ENCODE measurements around the gene RASAL3.
A peak's percentile ranks its signal among the peaks of the same experiment; 100 is the strongest.
"Not testable (repeated sequence)": the region's sequence is repeated elsewhere in the genome, so short reads cannot be mapped to it uniquely, and the experiment has no call there.

Gene RASAL3

DNA sequence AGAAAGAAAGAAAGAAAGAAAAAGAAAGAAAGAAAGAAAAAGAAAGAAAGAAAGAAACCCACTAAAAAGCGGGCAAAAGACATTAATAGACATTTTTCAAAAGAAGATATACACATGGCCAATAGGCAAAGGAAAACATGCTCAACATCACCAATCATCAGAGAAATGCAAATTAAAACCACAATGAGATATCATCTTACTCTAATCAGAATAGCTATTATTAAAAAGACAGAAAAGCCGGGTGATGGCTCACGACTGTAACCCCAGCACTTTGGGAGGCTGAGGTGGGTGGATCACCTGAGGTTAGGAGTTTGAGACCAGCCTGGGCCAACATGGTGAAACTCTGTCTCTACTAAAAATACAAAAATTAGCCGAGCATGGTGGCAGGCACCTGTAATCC lies 9.5 kb upstream of the RASAL3 start:
- not testable (repeated sequence) for DNase-seq (ENCODE audit: low read depth)

DNA sequence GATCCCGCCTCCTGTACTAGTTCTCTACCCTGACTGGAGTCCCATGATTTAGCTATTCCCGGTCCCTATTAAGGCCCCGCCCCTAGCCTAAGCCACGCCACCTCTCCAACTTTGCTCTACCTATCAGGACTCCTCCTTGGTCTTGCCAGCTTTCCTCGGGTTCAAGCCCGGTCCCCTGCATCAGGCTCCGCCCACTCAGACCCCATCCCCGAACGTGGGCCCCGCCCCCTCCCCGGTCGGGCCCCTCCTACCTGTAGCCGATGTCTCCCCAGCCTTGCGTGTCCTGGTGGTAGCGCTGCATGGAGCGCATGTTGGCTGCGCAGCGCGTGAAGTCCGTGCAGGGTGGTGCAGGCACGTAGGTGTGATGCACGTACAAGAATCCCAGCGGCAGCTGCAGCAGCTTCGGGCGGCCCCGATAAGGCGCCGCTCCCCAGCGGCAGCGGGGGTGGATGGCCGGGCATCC lies 7.3 kb upstream of the RASAL3 start:
- DNase-seq (ENCODE audit: low read depth): no peak

DNA sequence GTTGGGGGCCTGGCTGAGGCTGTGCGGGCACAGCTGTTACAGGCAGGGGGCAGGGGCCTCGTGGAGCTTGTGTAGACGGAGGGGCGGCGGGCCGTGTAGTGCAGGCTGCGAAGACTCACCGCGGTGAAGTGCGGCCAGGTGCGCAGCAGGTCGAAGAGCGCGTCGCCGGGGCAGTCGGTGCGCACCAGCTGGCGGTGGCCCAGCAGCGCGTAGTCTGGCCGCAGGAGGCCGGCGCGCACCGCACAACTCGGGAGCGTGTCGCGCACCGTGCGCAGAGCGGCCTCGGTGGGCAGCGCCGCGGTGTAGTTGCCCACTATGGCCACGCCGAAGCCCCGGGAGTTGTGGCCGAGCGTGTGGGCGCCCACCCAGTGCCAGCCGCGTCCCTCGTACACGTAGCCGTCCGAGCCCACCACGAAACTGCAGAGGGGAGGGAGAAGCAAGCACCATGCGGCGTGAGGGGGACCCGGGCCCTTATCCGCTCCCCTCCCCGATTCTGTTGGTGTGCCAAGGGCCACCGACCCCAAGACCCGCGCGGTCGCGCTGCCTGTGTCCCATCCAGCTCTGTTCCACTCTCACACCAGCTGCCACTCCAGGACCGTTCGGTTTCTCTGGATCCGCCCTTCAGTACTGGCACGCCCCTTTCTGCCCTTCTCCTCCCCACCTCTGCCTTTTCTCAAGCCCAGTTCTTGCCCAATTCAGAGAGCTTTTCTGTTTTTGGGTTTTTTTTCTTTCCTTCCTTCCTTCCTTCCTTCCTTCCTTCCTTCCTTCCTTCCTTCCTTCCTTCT lies 5.4 kb upstream of the RASAL3 start:
- DNase-seq (ENCODE audit: low read depth): no peak

DNA sequence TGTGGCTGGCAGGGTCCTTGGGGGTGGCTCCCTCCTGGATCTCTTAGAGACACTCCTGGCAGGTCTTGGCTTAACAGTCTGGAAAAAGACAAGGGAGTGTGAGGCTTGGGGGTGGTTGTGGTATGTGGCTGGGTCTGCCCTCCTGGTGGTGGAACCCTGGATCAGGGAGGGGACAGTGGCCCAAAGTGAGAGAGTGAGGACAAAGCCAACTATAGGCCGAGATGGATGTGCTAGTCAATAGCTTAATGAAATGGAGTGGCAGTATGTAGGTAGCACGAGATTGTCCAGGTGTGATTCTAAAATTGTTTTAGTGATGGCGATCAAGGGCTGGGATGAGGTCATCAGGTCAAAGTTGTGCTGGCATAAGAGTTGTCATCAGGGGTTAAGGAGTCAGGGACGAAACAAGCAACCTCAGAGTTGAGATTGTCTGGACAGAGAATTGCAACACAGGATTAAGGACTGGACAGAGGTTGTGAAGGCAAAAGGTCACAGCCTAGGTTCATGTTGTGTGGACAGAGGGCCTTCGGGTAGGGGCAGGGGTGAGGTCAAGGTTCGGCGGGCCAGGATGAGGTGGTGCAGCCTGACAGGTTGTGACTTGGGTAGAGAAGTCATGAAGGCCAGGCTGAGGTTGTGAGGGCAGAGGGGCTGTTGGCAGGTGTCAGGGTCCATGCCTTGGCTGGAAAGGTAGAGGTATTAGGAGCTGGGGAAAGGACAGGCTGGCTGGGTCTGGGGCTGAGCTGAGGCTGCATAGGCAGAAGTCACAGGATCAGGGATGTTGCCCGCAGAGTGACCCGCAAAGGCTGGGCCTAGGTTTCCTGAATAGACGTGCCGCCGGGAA lies 4.5 kb upstream of the RASAL3 start:
- DNase-seq (ENCODE audit: low read depth): no peak

DNA sequence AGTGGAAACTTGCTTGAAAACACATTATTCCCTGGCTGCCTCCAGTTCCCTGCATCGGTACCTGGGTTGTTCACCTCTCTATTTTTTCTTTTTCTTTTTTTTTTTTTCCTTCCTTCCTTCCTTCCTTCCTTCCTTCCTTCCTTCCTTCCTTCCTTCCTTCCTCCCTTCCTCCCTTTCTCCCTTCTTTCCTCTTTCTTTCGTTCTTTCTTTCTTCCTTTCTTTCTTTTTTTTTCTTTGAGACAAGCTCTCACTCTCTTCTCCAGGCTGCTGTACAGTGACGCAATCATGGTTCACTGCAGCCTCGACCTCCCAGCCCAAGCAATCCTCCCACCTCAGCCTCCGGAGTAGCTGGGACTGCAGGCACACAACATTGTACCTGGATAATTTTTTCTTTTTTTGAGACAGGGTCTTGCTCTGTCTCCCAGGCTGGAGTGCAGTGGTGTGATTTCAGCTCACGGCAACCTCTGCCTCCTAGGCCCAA lies 3.4 kb upstream of the RASAL3 start:
- DNase-seq (ENCODE audit: low read depth): no peak

DNA sequence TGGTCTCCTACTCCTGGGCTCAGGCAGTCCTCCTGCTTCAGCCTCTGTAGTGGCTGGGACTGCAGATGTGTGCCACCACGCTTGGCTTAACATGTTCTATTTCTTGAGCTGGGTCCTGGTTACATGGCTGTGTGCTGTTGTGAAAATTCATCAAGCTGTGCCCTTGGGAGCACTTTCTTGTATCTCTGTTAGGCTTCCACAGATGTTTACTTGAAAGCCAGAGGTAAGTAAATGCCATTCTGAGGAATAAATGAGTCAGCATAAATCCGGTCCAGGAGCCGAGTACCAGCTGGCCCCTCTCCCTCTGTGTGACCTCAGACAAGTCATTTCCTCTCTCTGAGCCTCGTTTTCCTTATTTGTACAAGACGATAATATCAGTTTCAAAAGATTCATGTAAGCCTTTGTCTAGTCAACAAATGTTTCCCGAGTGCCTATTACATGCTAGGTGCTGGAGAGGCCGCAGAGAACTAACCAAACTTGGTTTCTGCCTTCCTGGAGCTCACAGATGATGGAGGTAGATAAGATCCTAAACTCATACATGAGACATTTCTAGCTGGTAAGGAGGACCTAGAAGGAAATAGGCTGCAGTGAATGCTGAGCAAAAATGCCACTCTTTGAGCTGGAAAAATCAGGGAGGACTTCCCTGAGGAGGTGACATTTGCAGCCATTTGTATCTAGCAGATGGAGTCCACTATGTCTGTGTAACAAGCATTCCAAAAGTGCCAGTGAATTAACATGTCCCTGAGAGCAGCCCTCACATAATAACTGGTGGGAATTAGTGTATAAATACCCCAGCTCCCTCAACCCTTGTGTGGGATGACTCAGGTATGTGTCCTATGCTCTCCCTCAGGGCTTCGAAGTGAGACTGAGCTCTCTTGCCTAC lies 2.7 kb upstream of the RASAL3 start:
- no peak for DNase-seq (ENCODE audit: low read depth)

DNA sequence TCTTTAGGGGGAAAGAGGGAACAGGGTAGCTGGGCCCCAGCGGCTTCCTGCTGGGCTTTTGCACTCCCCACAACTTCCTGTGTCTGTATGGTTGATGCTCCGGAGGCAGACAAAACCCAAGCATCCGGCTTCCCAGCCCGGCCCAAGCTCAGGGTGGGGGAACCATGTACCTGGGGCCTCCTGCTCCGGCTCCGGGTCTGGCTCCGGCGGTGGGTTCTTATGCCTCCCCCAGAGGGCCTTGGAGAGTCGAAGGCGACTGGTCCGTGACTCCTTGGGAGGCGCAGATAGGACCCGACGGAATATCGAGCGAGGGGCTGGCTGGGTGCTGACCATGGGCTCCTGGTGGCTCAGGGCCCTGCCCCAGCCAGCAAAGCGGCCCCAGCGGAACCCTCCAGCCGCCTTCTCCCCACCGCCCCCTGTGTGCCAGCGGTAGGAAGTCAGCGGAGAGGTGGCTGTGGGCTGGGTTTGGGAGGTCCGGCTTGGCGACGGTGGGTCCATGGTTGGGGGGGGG lies 428 bp downstream of the RASAL3 start:
- no peak for DNase-seq (ENCODE audit: low read depth)

DNA sequence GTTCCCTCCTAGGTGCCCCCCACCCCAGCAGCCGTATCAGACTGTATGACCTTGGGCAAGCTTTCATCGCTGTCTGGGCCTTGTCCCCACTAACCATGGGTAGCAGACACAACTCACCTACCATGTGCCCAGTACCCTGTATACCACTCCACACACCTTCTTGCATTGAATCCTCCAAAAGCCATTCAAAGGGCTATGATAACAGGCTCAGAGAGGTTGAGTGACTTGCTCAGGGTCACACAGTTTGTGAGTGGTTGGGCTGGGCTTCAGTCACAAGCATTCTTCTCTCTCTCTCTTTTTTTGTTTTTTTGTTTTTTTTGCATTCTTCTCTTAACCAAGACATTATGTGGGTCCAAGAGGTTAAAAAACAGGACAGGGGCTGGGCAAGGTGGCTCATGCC lies 2.6 kb downstream of the RASAL3 start:
- DNase-seq (ENCODE audit: low read depth): no peak

DNA sequence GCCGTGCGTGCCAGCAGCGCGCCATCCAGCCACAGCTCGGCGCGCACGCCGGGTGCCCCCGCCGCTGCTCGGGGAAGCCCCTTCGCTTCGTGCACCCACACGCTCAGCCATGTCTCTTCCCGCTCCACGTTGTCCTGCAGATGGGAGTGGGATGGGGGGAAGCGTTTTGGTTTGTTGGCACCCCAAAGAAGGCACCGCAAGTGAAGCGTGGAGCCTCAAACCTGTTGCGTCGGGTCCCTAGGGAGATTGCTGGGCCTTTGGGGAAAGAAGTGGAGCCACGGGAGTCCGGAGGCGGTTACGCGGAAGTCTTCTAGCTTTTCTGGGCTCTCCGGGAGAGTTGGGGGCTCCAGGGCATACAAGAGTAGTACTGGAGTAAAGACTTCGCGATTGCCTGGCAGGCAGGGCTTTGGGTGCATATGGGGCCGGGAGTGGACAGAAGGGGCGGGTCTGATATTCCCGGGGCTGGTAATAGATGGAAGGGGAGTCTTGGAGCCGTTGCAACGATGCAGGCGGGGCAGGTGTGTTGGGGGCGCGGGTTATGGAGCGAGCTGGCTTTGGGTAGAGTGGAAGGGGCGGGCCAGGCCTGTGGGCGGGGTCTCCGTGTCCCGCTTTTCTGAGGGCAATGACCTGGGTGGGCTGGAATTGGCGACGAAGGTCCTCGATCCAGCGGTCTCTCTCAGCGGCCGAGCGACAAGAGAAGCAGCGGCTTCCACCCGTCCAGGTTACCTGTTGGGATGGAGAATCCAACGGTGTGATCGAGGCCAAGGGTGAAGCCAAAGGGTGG lies 6.5 kb downstream of the RASAL3 start:
- no peak for DNase-seq (ENCODE audit: low read depth)

DNA sequence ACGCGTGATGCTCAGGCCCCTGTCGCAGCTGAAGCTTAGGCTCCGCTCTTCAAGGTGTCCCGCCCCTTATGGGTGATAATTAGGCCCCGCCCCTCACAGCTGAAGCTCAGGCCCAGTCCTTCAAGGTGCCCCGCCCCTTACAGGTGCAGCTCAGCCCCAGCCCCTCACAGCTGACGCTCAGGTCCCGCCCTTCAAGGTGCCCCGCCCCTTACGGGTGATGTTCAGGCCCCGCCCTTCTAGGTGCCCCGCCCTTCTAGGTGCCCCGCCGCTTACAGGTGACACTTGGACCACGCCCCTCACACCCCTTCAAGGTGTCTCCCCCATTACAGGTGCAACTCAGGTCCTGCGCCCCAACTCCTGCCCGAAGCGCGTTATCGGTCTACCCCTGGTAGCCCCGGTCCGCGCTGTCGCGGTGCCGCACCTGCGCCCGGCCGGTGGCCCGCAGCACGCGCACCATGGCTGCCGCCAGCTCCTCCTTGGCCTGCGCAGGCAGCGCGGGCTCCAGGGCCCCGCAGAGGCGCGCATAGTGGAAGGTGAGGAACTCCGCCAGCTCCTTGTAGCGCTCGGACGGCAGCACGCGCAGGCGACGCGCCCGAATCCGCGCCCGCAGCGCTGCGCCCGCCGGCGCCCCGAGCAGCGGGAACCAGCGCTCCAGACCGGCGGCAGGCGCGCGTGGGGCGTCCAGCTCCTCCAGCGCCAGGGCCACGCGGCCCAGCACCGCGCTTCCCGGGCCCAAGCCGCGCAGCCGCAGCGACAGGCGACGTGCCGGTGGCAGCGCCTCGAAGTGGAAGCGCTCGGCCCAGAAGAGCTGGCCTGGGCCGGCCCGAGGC lies 7.3 kb downstream of the RASAL3 start:
- no peak for DNase-seq (ENCODE audit: low read depth)

DNA sequence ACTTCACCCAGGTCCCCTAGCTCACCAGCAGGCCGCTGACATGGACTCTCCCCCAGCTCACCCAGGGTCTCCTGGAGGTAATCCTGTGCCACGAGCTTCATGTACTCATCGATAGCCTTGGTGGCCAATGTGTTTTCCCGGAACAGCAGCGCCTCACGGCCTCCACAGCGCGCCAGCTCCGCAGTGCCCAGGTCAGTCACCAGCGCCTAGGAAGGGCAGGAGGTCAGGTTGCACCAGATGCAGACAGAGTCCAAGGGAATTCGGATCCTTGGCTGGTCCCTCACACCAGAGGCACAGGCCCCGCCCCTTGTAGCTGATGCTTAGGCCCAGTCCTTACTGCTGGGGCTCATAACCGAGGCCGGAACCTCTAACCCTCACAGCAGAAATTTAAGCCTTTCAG lies 7.9 kb downstream of the RASAL3 start:
- DNase-seq (ENCODE audit: low read depth): no peak

DNA sequence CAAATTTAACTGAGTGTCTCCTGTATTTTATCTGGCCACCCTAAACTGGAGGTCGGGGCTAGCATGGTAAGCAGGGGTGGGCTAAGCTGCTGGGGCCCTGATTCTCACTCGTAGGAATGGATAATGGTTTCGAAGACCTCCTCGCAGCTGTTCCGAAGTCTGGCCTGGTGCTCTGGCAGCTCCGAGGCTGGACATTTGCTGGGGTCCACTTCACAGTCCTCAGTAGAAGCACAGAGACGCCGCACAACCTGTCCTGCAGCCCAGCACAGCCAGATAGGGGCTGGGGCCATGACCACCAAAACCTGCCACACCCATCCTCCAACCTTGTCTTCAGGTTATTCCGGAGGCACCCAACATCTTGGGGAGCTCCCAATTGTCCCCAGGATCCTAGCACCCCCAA lies 8.3 kb downstream of the RASAL3 start:
- DNase-seq (ENCODE audit: low read depth): no peak

DNA sequence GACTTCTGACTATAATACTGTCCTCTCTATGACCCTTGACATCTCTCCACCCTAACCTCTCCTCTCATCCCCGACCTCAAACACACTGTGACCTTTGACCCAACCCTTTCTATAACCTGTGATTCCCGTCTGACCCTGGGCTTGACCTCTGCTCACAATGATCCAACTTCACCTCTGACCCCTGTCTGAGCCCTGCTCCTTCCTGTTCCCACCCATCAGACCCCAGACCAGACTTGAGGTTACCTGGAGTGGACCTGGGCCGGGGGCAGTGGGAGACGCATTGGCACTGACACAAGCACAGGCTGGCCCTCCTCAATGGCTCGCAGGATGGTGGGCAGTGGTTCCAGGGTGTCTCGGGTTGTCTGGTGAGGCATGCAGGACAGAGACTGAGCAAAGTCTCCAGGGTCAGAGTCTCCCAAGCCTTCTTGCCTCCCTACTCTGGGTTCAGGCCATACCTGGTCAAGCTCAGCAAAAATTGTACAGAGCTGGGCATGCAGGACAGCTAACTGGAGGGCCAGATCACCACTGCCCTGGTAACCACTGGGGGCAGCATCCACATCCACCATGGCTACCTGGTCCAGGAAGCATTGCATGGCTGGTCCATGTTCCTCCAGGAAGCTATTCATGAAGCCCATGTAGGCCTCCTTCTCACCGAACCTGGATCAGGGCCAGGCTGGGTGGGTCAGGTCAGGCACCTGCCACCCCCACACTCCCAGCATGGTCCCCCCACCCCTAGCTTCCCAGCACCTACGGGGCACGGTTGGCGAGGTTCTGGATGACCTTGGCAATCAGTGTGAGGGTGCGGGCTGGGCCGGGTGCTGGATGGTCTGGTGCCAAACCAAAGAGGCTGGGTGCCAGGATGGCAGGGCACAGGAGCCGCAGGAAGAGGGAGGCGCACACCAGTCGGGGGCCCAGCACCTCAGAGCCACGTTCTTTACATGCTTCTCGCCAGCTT lies 10.2 kb downstream of the RASAL3 start:
- no peak for DNase-seq (ENCODE audit: low read depth)

DNA sequence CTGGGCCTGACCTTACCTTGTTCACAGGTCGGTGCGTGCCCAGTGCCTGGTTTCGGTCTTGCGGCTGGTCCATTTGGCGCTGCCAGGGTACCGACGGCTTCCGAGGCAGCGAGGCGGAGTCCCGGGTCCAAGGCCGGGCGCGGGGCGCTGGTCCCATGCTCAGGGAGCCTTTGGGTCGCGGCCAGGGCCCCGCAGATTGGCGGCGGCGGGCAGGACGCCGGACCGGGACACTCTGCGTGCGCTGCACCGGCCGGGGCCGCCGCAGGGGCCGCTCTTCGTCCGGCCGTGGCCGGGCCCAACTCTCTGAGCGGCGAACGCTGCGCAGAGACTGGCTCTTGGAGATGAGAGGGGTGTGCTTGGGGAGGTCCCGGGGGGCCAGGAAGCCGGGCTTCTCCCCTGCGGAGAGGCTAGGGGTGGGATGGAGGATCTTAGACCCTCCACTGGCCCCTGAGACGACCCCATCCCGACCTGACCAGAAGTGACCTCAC lies 11.2 kb downstream of the RASAL3 start:
- no peak for DNase-seq (ENCODE audit: low read depth)

DNA sequence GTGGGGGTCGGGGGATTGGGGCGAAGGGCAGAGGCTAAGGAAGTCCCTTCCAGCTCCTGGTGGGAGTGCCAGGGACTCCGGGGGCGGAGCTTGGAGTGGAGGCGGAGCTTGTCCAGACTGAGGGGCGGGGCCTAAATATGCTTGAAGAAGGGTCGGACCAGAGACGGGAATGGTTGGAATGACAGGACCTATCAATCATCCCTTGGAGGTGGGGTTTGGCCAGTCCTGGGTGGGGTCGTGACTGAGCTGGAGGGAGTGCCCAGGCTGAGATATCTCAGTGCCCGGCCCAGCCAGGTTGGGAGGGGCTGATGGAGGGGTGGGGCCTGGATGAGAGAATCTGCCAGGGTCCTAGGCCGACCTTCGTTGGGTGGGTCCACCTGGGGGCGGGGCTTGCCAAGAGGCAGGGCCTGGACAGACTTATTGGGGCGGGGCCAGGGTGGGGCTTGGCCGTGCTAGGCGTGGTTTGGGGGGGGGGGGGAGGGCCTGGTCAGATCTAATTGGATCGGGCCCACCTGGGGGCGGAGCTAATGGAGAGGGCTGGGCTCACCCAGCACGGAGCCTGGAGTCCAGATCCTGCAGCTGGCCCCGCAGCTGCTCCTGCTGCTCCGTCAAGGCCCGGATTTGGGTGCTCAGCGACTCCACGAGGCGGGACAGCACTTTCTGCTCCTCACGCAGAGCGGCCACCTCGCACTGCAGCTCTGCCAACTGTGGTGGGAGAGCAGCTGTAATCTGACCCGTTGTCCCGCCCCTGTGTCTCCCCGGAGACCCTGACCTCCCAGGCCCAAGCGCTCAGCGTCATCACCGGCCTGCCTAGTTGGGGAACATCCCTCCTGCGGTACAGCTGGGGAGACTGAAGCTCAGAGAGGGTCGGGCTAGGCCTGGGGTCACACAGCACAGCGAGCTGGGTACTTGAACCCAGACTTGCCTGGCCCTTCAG lies 12.0 kb downstream of the RASAL3 start:
- peak; percentile 35 for DNase-seq (ENCODE audit: low read depth)

DNA sequence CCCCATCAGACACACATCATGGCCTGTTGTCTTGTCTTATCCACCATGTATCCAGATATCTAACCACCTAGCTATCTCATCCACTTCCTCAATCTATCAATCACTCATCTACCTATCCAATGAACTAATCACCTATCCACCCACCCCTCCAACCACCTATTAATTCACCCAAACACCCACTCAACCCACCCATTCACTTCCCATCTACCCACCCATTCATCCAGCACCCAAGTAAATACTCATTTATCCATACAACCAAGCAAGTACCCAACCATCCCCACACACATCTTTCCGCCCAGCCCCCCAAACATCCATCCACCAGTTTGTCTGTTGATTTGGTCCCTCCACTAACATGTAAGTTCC lies 13.8 kb downstream of the RASAL3 start:
- DNase-seq (ENCODE audit: low read depth): no peak

DNA sequence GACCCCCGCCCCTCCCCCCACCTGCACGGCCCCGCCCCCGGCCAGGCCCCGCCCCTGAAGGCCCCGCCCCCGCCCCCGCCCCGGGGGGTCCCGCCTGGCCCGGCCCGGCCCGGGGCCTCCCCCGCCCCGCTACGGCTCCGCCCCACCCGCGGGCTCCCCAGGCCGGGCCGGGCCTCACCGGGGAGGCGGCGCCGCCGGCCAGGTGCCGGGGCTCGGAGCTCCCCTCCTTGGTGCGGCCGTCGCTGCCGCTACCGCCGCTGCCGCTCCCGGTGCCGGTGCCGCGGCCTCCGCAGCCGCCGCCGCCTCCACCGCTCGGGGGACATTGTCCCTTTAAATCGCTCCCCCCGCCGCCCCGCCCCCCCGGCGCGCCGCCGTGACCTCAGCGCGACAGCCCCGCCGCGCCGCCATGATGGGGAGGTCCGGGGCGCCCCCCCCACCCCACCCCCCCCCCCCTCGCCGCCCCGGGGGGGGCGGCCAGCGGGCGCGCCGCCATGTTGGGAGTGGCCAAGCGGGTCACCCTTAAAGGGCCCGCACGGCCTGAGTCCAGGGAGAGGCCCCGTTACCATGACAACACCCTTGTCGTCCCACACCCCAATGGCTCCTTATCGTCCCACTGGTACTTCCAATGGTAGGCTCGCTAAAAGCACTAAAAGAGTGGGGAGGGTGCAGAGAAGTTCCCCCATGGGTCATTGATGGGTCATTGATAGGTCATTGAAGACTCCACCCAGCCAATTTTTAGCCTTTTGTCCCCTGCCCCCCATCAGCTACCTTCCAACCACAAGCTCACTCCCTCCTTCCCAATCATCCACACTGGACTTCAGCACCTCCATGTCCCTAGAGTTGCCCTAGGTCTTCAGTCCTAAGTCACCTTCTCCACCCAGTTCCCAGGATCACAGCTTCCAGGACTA lies 14.5 kb downstream of the RASAL3 start, which contains the start of gene WIZ:
Gene WIZ, minus strand, starts transcription at position 337 of the 908 bp plus-strand sequence. CDS start 1,649 bp downstream, outside the sequence.
- DNase-seq (ENCODE audit: low read depth): peak; percentile 40
